A549 (cell line): ENCODE results near the gene CGREF1. TPM values are rescaled to one million over a fixed set of nuclear protein-coding genes. Genes with fewer than 3 reads are reported as not detected.
A peak's percentile ranks its signal among the peaks of the same experiment; 100 is the strongest.

Source experiments
- ATAC-seq, 2 experiments: fragments of 200-7000 bp in 1 of 2; fragments of >200 bp in 1 of 2; cut with Nextera tagmentation in 1 of 2; cut with Tn5 transposase in 1 of 2; 3 replicates each; pipeline versions ENCODE4 v1.8.0 to v1.9.1; 2018 to 2020; ENCODE audit warnings: mild to moderate bottlenecking in 1 of 2, moderate library complexity in 1 of 2
- CTCF ChIA-PET: fragments of 300-600 bp; sonication (Branson Sonifier 250); formaldehyde crosslinking; extraction: SDS; loops from one replicate; lab custom pipeline; 2021; ENCODE audit warnings: antibody characterized with exemption, inconsistent platforms; lab: Yijun Ruan, JAX
- POLR2A ChIA-PET: fragments of 350-600 bp; formaldehyde crosslinking; extraction: SDS; loops from one replicate; lab custom pipeline; 2021; ENCODE audit warnings: antibody characterized with exemption, inconsistent platforms; lab: Yijun Ruan, JAX
- DNase-seq, 2 experiments: peaks; one replicate each; pipeline versions ENCODE4 v3.0.0 to v3.0.0-alpha.2; 2011 to 2016; ENCODE audit warnings: low read depth in 1 of 2, low spot score in 1 of 2
- FAIRE-seq: peaks from 2 replicates; lab custom pipeline; 2011; peaks lifted over from hg19 to GRCh38; lab: Jason Lieb, UNC
- H3K27ac ChIP-seq, 2 experiments: fragments of >200 bp; sonication (Bioruptor Twin); formaldehyde crosslinking; 3 replicates each; pipeline ENCODE4 v1.5.1; 2016 to 2017
- H3K4me1 ChIP-seq: fragments of >200 bp; sonication (Bioruptor Twin); formaldehyde crosslinking; 3 replicates; pipeline ENCODE4 v1.6.1; 2016
- H3K4me2 ChIP-seq: fragments of >200 bp; sonication (Bioruptor Twin); formaldehyde crosslinking; 3 replicates; pipeline ENCODE4 v1.6.1; 2016
- H3K4me3 ChIP-seq: fragments of >200 bp; sonication (Bioruptor Twin); formaldehyde crosslinking; 3 replicates; pipeline ENCODE4 v1.5.1; 2016
- H3K9me3 ChIP-seq: fragments of >200 bp; sonication (Bioruptor Twin); formaldehyde crosslinking; 3 replicates; pipeline ENCODE4 v1.6.1; 2016
- BCL3 ChIP-seq: fragments of >200 bp; sonication (Bioruptor Twin); formaldehyde crosslinking; IDR thresholded peaks from 3 replicates; pipeline ENCODE4 v1.6.1; 2016
- BHLHE40 ChIP-seq: IDR thresholded peaks from 2 replicates; pipeline ENCODE4 v1.6.1; 2012; ENCODE audit warnings: low read depth, low read length, inconsistent platforms
- CBX2 ChIP-seq: fragments of 200-600 bp; sonication (generic); IDR thresholded peaks from 2 replicates; pipeline ENCODE4 v1.6.1; 2016; ENCODE audit warnings: low read depth, mild to moderate bottlenecking, borderline replicate concordance
- CHD2 ChIP-seq: fragments of 150-350 bp; IDR thresholded peaks from 2 replicates; pipeline ENCODE4 v1.6.1; 2014; ENCODE audit warnings: low read length; ENCODE audit not compliant: partially characterized antibody
- E2F6 ChIP-seq: IDR thresholded peaks from 2 replicates; pipeline ENCODE4 v1.6.1; 2012; ENCODE audit warnings: low read depth, borderline replicate concordance
- EP300 ChIP-seq, 2 experiments: fragments of >200 bp; sonication (Bioruptor Twin); formaldehyde crosslinking; IDR thresholded peaks; 2 replicates in 1 of 2; 3 replicates in 1 of 2; pipeline ENCODE4 v1.6.1; 2016 to 2017
- ESRRA ChIP-seq: fragments of 150-350 bp; IDR thresholded peaks from 2 replicates; pipeline ENCODE4 v1.6.1; 2014; ENCODE audit warnings: mild to moderate bottlenecking, low read length, borderline replicate concordance
- HEYL ChIP-seq: fragments of 250-450 bp; sonication (Bioruptor Pico); IDR thresholded peaks from 2 replicates; pipeline ENCODE4 v1.8.0; 2021; ENCODE audit warnings: mild to moderate bottlenecking, moderate library complexity
- HOXA7 ChIP-seq: fragments of 250-450 bp; sonication (Bioruptor Pico); IDR thresholded peaks from 2 replicates; pipeline ENCODE4 v1.5.0; 2020; ENCODE audit warnings: mild to moderate bottlenecking, moderate library complexity
- HOXB5 ChIP-seq: fragments of 250-450 bp; sonication (Bioruptor Pico); IDR thresholded peaks from 2 replicates; pipeline ENCODE4 v1.5.0; 2020; ENCODE audit warnings: mild to moderate bottlenecking, moderate library complexity
- JUN ChIP-seq, 2 experiments: fragments of >200 bp; sonication (Bioruptor Twin); formaldehyde crosslinking; IDR thresholded peaks; 2 replicates in 1 of 2; 3 replicates in 1 of 2; pipeline ENCODE4 v1.6.1; 2016 to 2017
- KDM5A ChIP-seq: fragments of 200-600 bp; sonication (generic); IDR thresholded peaks from 2 replicates; pipeline ENCODE4 v1.6.1; 2016; ENCODE audit warnings: antibody characterized with exemption, mild to moderate bottlenecking
- MAX ChIP-seq: IDR thresholded peaks from 2 replicates; pipeline ENCODE4 v1.6.1; 2012
- MYC ChIP-seq: IDR thresholded peaks from 2 replicates; pipeline ENCODE4 v1.6.1; 2012; ENCODE audit warnings: mild to moderate bottlenecking, inconsistent platforms, low read length, improper control_type of control experiment, borderline replicate concordance
- NPAS2 ChIP-seq: fragments of 250-450 bp; sonication (Bioruptor Pico); IDR thresholded peaks from 2 replicates; pipeline ENCODE4 v1.8.0; 2022; ENCODE audit warnings: mild to moderate bottlenecking, moderate library complexity, borderline replicate concordance
- NR3C1 ChIP-seq: fragments of >200 bp; sonication (Bioruptor Twin); formaldehyde crosslinking; IDR thresholded peaks from 3 replicates; pipeline ENCODE4 v1.6.1; 2017
- PBX3 ChIP-seq: IDR thresholded peaks from 2 replicates; pipeline ENCODE4 v1.6.1; 2012
- PHF8 ChIP-seq: fragments of 200-600 bp; sonication (generic); IDR thresholded peaks from 2 replicates; pipeline ENCODE4 v1.6.1; 2016; ENCODE audit warnings: low read depth, mild to moderate bottlenecking, antibody characterized with exemption, moderate library complexity, borderline replicate concordance
- POLR2A ChIP-seq: IDR thresholded peaks from 2 replicates; pipeline ENCODE4 v1.6.1; 2012; ENCODE audit warnings: mild to moderate bottlenecking, low read length
- POLR2AphosphoS2 ChIP-seq: conservative IDR thresholded peaks from 2 replicates; pipeline ENCODE4 v1.6.1; 2012; ENCODE audit warnings: low read length, improper control_type of control experiment, inconsistent platforms
- RARB ChIP-seq: fragments of 250-450 bp; sonication (Bioruptor Pico); IDR thresholded peaks from 2 replicates; pipeline ENCODE4 v1.8.0; 2021; ENCODE audit warnings: mild to moderate bottlenecking, moderate library complexity
- SREBF2 ChIP-seq: fragments of 450-650 bp; IDR thresholded peaks from 2 replicates; pipeline ENCODE4 v1.6.1; 2014; ENCODE audit warnings: mild to moderate bottlenecking, moderate library complexity
- TP53 ChIP-seq: fragments of 250-450 bp; sonication (Bioruptor Pico); IDR thresholded peaks from 2 replicates; pipeline ENCODE4 v1.5.0; 2021; ENCODE audit warnings: mild to moderate bottlenecking, moderate library complexity
- ZNF302 ChIP-seq: fragments of 250-450 bp; sonication (Bioruptor Pico); IDR thresholded peaks from 2 replicates; pipeline ENCODE4 v1.9.0; 2021; ENCODE audit warnings: inconsistent platforms, mild to moderate bottlenecking, moderate library complexity
- WGBS: methylation state at CpG from one replicate; pipeline ENCODE4 v1.1.6; 2017; ENCODE audit errors: missing lambda C conversion rate; 5-methylcytosine and 5-hydroxymethylcytosine counted together
- polyA plus RNA-seq, 4 experiments: library from polyadenylated mRNA; depleted of rRNA in 3 of 4; stranded (reverse); fragments of >200 nt; fragmentation: RNase III in 1 of 4; extraction: RNeasy Plus Mini Kit Qiagen cat#74134 plus additional on column Dnase treatment in 1 of 4; gene quantifications; 2 replicates in 3 of 4; 3 replicates in 1 of 4; pipeline ENCODE4 v1.2.3, GENCODE V29; 2011 to 2017

The CGREF1 gene
- polyA plus RNA-seq, 2 of the 4 experiments (the other 2 are of a cell fraction) = 5.1 to 5.8 TPM

GRCh38 chr2:27133905-27134780 lies 15.2 kb upstream of the CGREF1 start, which contains the start of gene PREB:
PREB (minus strand) TSS chr2:27134636; CDS start chr2:27134421, 215 bp downstream.
- 2% methylated on average over 75 of the region's 86 CpGs for WGBS
- CTCF ChIA-PET = interaction anchor here (0.7 to 3.4 kb wide), 13 partner anchors 10 to 169 kb away, joined by 3 to 25 read pairs (median 4); partner anchors contain the start of gene ABHD1
- peak; percentile 89 to 96 for ATAC-seq
- TF ChIP-seq KDM5A (0 out of 2 replicates have a peak, but pooled peaks have one; percentile 40), MAX (peak; percentile 56), TP53 (CRISPR knock-in tag) (no peak), ZNF302 (CRISPR knock-in tag) (no peak), POLR2A (peak; percentile 93), BCL3 (peak; percentile 94; the same call in 2 of the 3 replicates), JUN (IDR thresholded peaks at IDR 0.05) (peak; percentile 69 to 75; a peak in 3 of 5 replicates), PHF8 (peak; percentile 64; the same call in 1 of the 2 replicates)
- peak; percentile 93 to 96 for DNase-seq
- POLR2A ChIA-PET = interaction anchor here (0.7 to 2.6 kb wide), 4 partner anchors 9 to 78 kb away, joined by 3 to 17 read pairs (median 6); partner anchors contain the start of genes ABHD1, ATRAID, OST4 and SLC5A6
- H3K4me1 ChIP-seq = peaks cover 11% of the 10 kb centered on the region
- FAIRE-seq = no peak
- H3K4me2 ChIP-seq = peak within 1 kb of the TSS; percentile 98
- peak within 1 kb of the TSS; percentile 91 to 95 for H3K27ac ChIP-seq
- no peaks in the 10 kb centered on the region for H3K9me3 ChIP-seq
- H3K4me3 ChIP-seq = peak within 1 kb of the TSS; percentile 89

GRCh38 chr2:27133195-27133875 lies 14.4 kb upstream of the CGREF1 start:
- DNase-seq (no peak), FAIRE-seq (no peak), ATAC-seq (no peak)
- ChIA-PET CTCF (interaction anchor here (0.6 to 3.4 kb wide), 15 partner anchors 10 to 170 kb away, joined by 3 to 25 read pairs (median 4); partner anchors contain the start of genes ABHD1 and CGREF1), POLR2A (interaction anchor here (1.3 to 2.6 kb wide), 3 partner anchors 10 to 78 kb away, joined by 3 to 17 read pairs (median 5); partner anchors contain the start of genes ABHD1, ATRAID, OST4 and SLC5A6)
- peak overlapping the region; percentile 89 for H3K4me3 ChIP-seq
- peak overlapping the region; percentile 98 for H3K4me2 ChIP-seq
- no peak for TF ChIP-seq HEYL (CRISPR knock-in tag)
- TF ChIP-seq JUN (IDR thresholded peaks at IDR 0.05) = no peak
- TF ChIP-seq RARB (CRISPR knock-in tag) = no peak
- no peak for TF ChIP-seq ESRRA
- no peak for TF ChIP-seq NR3C1
- TF ChIP-seq SREBF2 = no peak
- no peak for TF ChIP-seq HOXB5
- no peak for TF ChIP-seq HOXA7 (CRISPR knock-in tag)
- no peak for TF ChIP-seq PBX3
- TF ChIP-seq EP300 (IDR thresholded peaks at IDR 0.05) = no peak
- no peak for TF ChIP-seq E2F6
- no peak for TF ChIP-seq CHD2
- no peak for TF ChIP-seq MYC
- no peak for TF ChIP-seq POLR2AphosphoS2
- TF ChIP-seq CBX2 = no peak
- TF ChIP-seq NPAS2 (CRISPR knock-in tag) = no peak
- TF ChIP-seq BHLHE40 = no peak
- H3K4me1 ChIP-seq = peaks cover 11% of the 10 kb centered on the region
- 59% methylated on average over 14 of the region's 14 CpGs for WGBS
- H3K27ac ChIP-seq = peak overlapping the region; percentile 91 to 95; a peak in 5 of 6 replicates
- no peaks in the 10 kb centered on the region for H3K9me3 ChIP-seq
